ENCODE results near the gene ZRANB1.

DNA sequence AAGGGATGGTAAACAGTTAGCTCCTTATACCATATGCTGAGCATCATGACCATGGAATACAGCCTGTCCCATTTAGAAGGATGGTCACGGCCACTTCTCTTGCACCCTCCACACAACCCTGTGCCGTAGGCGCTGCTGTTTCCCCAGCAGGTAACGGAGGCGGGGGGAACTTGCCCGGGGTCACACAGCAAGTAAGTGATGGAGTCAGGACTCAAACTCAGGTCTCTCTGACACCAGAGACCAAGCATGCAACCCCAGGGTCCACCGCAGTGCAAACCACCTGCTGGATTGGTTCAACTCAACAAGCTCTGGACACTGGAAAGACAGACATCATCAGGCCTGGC is 71.6 kb downstream of the ZRANB1 start:
- no peak for TF ChIP-seq POLR2AphosphoS5 (IDR thresholded peaks at IDR 0.05)
- TF ChIP-seq, protein P1, sequence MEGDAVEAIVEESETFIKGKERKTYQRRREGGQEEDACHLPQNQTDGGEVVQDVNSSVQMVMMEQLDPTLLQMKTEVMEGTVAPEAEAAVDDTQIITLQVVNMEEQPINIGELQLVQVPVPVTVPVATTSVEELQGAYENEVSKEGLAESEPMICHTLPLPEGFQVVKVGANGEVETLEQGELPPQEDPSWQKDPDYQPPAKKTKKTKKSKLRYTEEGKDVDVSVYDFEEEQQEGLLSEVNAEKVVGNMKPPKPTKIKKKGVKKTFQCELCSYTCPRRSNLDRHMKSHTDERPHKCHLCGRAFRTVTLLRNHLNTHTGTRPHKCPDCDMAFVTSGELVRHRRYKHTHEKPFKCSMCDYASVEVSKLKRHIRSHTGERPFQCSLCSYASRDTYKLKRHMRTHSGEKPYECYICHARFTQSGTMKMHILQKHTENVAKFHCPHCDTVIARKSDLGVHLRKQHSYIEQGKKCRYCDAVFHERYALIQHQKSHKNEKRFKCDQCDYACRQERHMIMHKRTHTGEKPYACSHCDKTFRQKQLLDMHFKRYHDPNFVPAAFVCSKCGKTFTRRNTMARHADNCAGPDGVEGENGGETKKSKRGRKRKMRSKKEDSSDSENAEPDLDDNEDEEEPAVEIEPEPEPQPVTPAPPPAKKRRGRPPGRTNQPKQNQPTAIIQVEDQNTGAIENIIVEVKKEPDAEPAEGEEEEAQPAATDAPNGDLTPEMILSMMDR (IDR thresholded peaks at IDR 0.05) = no peak
- no peak for TF ChIP-seq POLR2A (IDR thresholded peaks at IDR 0.05)

Data from transverse colon (tissue), 4 donors.